WERI-Rb-1 (cell line): Measurements from ENCODE around the gene SYNGAP1.
"Not testable (repeated sequence)": the region's sequence is repeated elsewhere in the genome, so short reads cannot be mapped to it uniquely, and the experiment has no call there.

Experiments
- DNase-seq: peaks from one replicate; pipeline ENCODE4 v3.0.0-alpha.2; 2020
- H3K27ac ChIP-seq: fragments of 250-450 bp; sonication (Bioruptor Pico); 2 replicates; pipeline ENCODE4 v1.5.1; 2020; ENCODE audit warnings: mild to moderate bottlenecking, moderate library complexity
- H3K27me3 ChIP-seq: fragments of 250-450 bp; sonication (Bioruptor Pico); 2 replicates; pipeline ENCODE4 v1.5.1; 2021; ENCODE audit warnings: mild to moderate bottlenecking, low read depth, moderate library complexity; ENCODE audit not compliant: insufficient read depth, severe bottlenecking
- H3K36me3 ChIP-seq: fragments of 250-450 bp; sonication (Bioruptor Pico); 2 replicates; pipeline ENCODE4 v1.5.1; 2020; ENCODE audit warnings: mild to moderate bottlenecking, moderate library complexity
- H3K4me3 ChIP-seq: 2 replicates; pipeline ENCODE4 v1.5.1; 2011; ENCODE audit warnings: low read depth, mild to moderate bottlenecking, control low read depth, low read length
- H3K9me3 ChIP-seq: fragments of 250-450 bp; sonication (Bioruptor Pico); 2 replicates; pipeline ENCODE4 v1.5.1; 2021; ENCODE audit warnings: mild to moderate bottlenecking, moderate library complexity; ENCODE audit not compliant: severe bottlenecking
- TF ChIP-seq, protein P1 (sequence below): IDR thresholded peaks from 2 replicates; pipeline ENCODE4 v1.5.1; 2011; ENCODE audit warnings: low read depth, mild to moderate bottlenecking, control low read depth, inconsistent platforms, low read length

Gene SYNGAP1

DNA sequence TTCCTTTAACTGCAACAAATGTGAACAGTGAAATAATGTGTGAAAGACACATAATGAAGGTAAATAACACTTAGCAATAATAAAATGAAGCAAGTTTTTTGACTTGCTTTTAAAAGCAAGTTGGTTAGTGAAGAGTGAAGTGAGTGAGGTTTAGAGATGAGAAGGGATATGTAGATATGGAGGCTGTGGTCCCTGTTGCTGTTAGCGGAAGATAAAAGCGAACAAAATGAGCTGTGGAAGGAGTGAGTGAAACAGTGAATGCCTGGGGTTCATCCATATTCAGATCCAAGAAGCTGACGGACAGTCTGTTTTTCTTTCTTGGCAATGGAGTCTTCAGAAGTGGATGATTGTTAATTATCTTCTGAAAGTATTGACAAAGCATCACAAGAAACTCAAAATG lies 58.0 kb downstream of the SYNGAP1 start:
- Histone ChIP-seq H3K9me3 (no peaks in the 10 kb centered on the region), H3K4me3 (no peak overlapping the region), H3K36me3 (no peaks in the 10 kb centered on the region), H3K27ac (no peak overlapping the region), H3K27me3 (no peaks in the 10 kb centered on the region)
- TF ChIP-seq, protein P1, sequence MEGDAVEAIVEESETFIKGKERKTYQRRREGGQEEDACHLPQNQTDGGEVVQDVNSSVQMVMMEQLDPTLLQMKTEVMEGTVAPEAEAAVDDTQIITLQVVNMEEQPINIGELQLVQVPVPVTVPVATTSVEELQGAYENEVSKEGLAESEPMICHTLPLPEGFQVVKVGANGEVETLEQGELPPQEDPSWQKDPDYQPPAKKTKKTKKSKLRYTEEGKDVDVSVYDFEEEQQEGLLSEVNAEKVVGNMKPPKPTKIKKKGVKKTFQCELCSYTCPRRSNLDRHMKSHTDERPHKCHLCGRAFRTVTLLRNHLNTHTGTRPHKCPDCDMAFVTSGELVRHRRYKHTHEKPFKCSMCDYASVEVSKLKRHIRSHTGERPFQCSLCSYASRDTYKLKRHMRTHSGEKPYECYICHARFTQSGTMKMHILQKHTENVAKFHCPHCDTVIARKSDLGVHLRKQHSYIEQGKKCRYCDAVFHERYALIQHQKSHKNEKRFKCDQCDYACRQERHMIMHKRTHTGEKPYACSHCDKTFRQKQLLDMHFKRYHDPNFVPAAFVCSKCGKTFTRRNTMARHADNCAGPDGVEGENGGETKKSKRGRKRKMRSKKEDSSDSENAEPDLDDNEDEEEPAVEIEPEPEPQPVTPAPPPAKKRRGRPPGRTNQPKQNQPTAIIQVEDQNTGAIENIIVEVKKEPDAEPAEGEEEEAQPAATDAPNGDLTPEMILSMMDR, result no peak
- DNase-seq, result no peak

DNA sequence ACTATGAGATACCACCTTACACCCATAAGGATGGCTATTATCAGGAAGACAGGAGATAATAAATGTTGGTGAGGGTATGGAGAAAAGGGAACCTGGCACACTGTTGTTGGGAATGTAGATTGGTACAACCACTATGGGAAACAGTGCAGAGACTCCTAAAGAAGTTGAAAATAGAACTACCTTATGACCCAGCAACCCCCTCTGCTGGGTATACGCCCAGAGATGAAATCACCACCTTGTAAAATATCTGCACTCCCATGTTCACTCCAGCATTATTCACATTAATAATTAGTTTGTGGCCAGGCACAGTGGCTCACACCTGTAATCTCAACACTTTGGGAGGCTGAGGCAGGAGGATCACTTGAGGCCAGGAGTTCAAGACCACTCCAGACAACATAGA lies 61.3 kb downstream of the SYNGAP1 start:
- Histone ChIP-seq H3K9me3 (peaks cover 2% of the 10 kb centered on the region), H3K4me3 (no peak overlapping the region), H3K27ac (no peak overlapping the region), H3K36me3 (no peaks in the 10 kb centered on the region), H3K27me3 (no peaks in the 10 kb centered on the region)
- DNase-seq, result no peak
- TF ChIP-seq, protein P1, result no peak

DNA sequence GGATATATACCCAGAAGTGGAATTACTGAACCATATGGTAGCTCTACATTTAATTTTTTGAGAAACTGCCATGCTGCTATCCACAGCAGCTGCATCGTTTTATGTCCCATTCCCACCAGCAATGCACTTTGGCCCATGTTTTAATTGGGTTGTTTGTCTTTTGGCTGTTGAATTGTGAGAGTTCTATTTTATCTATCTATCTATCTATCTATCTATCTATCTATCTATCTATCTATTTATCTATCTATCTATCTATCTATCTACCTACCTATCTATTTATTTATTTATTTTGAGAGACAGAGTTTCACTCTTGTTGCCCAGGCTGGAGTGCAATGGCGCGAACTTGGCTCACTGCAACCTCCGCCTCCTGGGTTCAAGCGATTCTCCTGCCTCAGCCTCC lies 62.8 kb downstream of the SYNGAP1 start:
- H3K27ac ChIP-seq, H3K4me3 ChIP-seq, H3K9me3 ChIP-seq, H3K36me3 ChIP-seq, H3K27me3 ChIP-seq, DNase-seq: not testable (repeated sequence)

DNA sequence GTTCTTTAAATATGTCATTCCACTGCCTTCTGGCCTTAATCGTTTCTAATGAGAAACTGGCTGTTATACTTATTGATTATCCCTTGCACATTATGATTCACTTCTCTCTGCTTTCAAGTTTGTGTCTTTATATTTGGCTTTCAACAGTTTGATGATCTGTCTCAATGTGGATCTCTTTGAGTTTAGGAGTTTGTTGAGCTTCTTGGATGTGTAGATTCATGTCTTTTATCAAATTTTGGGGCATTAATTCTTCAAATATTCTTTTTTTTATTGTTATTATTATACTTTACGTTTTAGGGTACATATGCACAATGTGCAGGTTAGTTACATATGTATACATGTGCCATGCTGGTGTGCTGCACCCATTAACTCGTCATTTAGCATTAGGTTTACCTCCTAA lies 63.8 kb downstream of the SYNGAP1 start:
- no peak for DNase-seq
- TF ChIP-seq, protein P1, result no peak
- Histone ChIP-seq H3K36me3 (no peaks in the 10 kb centered on the region), H3K27ac (no peak overlapping the region), H3K4me3 (no peak overlapping the region), H3K9me3 (peaks cover 3% of the 10 kb centered on the region), H3K27me3 (no peaks in the 10 kb centered on the region)

DNA sequence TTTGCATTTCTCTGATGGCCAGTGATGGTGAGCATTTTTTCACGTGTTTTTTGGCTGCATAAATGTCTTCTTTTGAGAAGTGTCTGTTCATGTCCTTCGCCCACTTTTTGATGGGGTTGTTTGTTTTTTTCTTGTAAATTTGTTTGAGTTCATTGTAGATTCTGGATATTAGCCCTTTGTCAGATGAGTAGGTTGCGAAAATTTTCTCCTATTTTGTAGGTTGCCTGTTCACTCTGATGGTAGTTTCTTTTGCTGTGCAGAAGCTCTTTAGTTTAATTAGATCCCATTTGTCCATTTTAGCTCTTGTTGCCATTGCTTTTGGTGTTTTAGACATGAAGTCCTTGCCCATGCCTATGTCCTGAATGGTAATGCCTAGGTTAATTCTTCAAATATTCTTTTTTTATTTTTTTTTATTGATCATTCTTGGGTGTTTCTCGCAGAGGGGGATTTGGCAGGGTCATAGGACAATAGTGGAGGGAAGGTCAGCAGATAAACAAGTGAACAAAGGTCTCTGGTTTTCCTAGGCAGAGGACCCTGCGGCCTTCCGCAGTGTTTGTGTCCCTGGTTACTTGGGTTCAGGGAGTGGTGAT lies 64.9 kb downstream of the SYNGAP1 start:
- H3K36me3 ChIP-seq, H3K27ac ChIP-seq, H3K9me3 ChIP-seq, H3K27me3 ChIP-seq, H3K4me3 ChIP-seq, DNase-seq: not testable (repeated sequence)

DNA sequence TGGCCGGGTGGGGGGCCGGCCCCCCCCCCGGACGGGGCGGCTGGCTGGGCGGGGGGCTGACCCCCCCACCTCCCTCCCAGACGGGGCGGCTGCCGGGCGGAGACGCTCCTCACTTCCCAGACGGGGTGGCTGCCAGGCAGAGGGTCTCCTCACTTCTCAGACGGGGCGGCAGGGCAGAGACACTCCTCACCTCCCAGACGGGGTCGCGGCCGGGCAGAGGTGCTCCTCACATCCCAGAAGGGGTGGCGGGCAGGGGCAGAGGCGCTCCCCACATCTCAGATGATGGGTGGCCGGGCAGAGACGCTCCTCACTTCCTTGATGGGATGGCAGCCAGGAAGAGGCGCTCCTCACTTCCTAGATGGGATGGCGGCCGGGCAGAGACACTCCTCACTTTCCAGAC lies 65.8 kb downstream of the SYNGAP1 start:
- not testable (repeated sequence) for H3K27me3 ChIP-seq, H3K4me3 ChIP-seq, DNase-seq, H3K36me3 ChIP-seq, H3K9me3 ChIP-seq, H3K27ac ChIP-seq

DNA sequence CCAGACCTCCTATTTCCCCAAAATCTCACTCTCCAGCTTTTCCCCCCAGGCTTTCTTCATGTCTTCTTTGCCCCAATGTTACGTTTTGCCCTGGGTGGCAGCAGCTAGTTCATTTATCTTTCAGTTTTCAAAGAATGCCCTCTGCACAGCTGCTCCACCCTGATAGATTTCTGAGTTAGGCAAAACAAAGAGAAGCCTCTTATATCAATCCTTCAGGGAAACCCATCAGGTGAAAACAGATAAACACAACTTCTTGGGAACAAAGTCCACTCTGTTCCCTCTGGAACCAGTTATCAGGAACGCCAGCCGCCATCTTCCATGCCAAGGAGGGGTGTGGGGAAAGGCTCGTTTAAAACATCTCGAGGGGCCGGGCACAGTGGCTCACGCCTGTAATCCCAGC lies 68.5 kb downstream of the SYNGAP1 start:
- Histone ChIP-seq H3K36me3 (no peaks in the 10 kb centered on the region), H3K4me3 (no peak overlapping the region), H3K27ac (no peak overlapping the region), H3K9me3 (peaks cover 3% of the 10 kb centered on the region), H3K27me3 (no peaks in the 10 kb centered on the region)
- DNase-seq, result no peak
- TF ChIP-seq, protein P1, result no peak
